GM21576 (cell line): ENCODE data around the gene LIPF.
"Not testable (repeated sequence)": the region's sequence is repeated elsewhere in the genome, so short reads cannot be mapped to it uniquely, and the experiment has no call there.

Source experiments
- ATAC-seq: cut with Tn5 transposase; IDR thresholded peaks from one replicate; pipeline ENCODE4 v1.9.1; 2021; ENCODE audit warnings: mild to moderate bottlenecking, moderate library complexity; ENCODE audit not compliant: unreplicated experiment

LIPF gene

DNA sequence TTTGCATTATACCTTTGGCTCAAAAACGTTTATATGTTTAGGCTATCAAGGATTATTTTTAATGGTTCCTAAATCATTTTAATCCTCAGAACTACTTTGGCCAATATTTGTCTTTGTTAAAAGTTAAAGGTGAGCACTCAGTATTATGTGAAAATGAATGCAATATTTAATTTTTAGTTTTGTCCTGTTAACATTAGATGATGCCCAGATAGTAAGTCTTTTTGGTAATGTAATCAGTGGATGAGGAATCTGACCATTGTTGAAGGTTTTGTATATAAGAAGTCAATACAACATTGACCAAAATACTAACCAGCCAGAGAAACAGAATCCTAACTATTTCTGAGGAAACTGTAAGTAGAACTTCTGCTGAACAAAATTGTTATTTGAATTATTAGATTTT is at the start of gene LIPF:
LIPF (plus strand) TSS at position 301 of the 400 bp plus-strand sequence. CDS start 2,856 bp downstream, outside the sequence.
- ATAC-seq, result no peak

DNA sequence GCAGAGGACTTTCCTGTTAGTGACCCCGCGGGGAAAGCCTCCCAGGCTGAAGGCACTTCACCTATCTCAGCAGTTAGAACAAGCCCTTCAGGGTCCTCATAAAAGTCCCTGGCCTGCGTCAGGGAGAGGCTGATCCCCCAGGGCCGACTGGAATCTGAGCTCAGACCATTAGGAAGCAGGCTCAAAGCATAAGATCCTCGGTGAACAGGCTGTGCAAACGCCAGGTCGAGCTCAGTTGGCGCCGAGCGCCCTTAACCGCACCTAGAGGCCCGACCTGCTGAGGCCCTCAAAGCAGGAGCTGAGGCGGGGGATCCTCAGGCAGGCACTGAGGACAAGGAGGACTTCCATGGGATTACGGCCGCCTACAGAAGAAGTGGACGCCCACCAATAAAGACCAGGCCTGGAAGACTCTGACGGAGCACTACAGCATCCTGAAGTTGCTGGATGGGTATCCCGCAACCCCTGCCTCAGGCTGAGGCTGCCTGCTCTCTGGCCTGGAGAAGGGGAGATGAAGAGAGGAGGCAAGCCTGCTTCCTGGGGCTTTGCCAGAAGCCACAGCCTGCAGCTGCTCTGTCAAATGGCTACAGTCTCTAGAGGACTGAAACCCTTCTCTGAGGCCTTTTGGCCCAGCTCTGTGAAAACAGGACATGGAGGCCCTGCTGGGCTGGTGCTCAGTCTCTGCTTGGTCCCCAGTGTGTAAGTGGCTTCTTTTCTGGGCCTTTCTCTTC is 47.8 kb upstream of the LIPF start:
- ATAC-seq, result no peak

DNA sequence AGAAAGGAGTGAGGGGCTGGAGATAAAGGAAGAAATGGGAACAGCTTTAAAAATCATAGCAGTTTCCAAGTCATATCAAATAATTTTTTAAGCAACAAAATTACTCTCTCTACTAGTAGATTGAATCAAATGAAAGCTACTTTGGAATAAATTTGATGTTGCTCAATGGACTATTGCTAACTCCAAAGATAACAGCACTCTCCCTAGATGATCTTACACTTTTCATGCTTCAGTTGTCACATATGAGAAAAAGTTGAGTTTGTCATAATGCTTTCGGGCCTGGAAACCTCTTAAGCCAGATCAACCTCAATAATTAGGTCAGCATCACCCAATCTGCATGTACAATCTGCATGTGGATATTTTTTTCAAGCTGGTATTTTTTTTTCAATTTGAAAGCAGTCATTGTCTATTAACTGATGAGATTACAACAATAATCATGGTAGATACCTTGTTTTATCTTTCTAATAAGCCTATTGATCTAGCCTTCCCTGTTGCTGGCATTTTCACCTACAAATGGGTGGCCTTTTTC is 46.4 kb upstream of the LIPF start:
- no peak for ATAC-seq

DNA sequence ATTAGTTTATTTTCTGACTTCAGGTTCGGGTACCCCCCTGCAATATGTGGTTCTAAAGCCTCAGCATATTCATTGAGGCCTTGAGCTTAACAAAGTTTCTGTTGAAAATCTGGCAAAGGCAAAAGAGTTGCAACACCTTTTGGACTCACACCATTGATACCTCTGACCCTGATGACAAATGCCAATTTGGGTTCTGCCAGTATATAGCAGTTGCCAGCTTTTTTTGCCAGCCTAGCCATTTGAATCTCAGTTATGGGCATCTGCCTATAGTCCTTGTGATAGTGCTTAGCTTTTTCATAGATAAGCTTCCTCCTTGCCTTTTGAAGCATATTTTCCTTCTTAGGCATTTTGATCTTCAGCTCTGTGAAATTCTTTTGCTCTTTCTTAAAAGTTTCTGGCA is 45.7 kb upstream of the LIPF start:
- ATAC-seq, result no peak

- ATAC-seq, result no peak
Measured at GRCh38 chr10:88620441-88620840, 43.8 kb upstream of the LIPF start.

- no peak for ATAC-seq
Measured at GRCh38 chr10:88623835-88624234, 40.4 kb upstream of the LIPF start.

DNA sequence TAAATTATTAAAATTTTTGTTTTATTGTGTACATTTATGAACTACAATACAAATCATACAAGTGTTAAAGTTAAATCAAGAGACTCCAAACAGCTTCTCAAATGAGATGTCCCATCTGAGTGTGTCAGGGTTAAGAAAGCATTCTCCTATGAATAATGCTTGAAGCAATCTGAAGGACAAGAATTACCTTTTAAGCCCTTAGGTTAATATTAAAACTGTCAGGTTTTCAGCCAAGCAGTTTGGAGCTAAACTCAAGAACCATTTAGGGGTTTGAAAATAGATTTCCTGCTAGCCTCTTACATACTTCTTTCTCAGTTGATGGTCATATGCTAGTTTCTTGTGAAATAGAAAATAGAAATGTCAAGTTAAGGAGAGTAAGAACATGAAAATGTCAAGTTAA is 39.4 kb upstream of the LIPF start:
- no peak for ATAC-seq

- no peak for ATAC-seq
Measured at GRCh38 chr10:88640186-88640585, 24.1 kb upstream of the LIPF start.

DNA sequence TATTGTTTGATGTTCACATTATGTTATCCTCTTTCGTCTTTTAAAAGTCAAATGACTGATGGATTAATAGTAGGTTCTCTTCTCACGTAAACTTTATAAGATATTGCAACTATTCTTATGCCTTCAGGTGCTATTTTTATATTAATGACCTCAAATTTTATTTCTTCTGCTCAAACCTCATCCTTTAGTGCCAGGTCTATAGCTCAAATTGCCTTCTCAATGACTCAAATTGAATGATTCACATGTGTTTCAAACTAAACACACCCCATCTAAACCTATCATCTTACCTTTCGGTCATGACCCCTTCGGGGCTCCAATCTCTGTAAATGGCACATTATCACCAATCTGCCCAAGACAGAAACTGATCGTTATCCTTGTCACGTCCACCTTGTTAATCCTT is 22.0 kb upstream of the LIPF start:
- ATAC-seq, result no peak

DNA sequence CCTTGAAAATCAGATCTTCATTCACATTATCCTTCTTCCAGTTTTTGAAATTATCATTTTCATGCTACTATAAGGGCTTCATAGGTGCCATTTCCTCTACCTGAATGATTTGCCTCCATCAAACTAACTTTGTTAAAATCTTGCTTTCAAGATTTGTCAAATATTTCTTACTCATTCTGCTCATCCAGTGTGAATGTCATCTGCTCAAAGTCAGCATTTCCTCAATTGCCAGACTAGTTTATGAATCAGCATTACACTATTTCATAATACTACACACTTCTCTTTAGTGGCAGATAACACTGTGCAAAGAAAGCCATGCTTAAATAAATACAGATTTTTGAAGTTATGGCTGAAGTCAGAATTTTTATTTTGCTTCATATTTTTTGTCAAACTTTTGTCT is 21.3 kb upstream of the LIPF start:
- no peak for ATAC-seq

DNA sequence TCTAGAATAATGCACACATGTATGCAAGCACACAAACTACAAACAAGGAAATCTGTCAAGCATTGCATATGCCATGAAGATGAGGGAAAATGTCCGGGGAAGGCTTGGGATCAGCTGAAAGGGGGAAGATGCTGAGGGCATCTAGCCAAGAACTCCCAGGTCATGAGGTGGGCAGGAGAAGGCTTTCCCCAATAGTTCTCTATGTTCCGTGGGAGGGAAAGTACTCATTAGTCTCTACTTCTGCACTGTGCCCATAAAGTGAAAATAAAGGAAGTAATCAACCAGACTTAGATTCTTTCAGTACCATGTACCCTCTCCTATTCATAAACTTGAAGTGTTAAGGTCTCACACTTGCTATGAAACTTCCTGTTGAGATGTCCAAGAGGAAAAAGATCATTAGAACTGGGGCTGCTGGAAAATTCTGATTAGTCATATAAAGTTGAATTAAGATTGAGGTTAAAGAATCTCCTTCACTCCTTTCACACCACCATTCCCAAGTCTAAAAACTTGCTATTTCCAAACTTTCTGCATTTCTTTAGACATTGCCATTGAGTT is 17.1 kb upstream of the LIPF start:
- no peak for ATAC-seq

DNA sequence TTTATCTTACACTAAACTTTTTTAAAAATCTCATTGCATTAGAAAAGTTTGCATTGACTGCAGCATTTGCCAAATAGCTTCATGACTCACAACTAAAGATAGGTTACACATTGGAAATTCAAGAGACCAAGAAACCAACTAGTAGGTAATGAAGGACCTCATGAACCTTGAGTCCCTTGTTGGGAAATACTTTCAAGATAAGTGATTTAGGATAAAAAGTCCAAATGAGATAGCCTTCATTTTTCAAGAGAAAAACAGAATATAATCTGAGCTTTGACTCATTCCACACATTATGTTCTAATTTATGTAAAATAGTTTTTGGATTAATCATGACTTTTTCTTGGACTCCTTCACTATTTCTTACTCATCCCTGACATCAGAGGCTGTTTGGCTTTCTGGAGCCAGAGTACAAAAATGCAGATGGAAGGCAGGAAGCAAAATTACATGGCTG is 13.1 kb upstream of the LIPF start:
- no peak for ATAC-seq

DNA sequence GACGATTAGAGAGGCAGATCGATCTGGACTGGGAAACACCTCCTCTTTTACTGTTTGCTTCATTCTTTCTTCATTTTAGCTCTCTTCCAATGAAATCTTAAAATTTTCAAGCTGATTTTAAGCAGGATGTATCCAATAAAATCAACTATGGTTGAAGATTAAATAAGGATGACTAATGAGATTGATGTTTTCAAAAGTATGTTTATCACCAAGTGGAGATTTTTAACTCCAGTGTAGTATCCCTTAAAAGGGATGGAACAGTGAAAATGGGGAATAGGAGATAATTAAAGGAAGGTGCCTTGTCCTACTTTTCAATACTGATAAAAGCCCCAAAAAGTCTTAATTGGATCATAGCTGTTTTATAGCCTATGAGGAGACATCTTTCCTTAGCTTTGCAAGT is 11.6 kb upstream of the LIPF start:
- ATAC-seq, result no peak

GRCh38 chr10:88657901-88658300 is 6.3 kb upstream of the LIPF start:
- no peak for ATAC-seq

GRCh38 chr10:88659725-88660597 is 4.3 kb upstream of the LIPF start:
- ATAC-seq, result no peak

DNA sequence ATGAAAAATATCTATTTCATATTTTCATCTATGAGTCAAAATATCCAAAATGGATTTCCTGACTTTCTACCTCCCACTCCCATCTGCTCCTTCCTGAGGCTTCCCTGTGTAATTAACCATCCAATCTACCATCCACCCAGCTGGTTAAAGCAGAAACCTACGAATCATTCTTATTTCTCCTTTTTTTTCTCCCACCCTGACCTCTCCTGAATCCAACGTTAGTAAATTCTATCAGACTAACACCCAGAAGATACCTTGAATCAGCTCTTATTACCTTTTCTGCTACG is 3.7 kb upstream of the LIPF start:
- no peak for ATAC-seq

DNA sequence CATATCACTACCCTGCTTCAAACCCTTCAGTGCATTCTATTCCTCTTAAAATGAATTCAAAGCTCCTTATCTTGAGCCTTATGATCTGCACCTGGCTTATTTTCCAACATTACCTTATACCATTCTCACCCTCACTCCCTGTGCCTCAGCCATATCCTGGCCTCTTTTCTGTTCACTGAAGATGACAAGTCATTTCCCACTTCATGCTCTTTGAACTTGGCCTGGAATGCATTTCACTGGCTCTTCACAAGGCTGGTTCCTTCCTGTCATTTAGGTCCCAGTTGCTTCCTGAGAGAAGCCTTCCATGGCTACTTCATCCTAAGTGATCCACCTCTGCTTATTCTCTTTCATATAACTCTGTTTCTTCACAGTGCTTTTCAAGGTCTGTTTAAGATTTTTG is 3.2 kb upstream of the LIPF start:
- ATAC-seq, result no peak

DNA sequence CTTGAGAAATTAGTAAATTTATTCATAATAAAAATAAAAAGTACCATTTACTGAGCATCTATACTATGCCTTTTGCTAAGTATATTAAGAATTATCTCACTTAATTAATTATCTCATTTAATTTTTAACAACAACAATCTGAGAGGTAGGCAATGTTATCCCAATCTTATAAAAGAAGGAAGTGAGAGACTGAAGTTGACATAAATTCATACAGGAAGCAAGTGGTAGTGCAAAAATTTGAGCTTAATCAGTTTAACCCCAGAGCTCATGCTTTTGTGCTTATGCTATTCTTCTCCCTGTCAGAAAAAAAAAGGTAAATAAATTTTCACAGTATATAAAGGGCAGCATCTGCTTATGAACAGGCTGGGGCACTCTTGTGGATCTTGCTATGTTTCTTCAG is 2.7 kb upstream of the LIPF start:
- no peak for ATAC-seq

GRCh38 chr10:88663153-88663552 is 1.1 kb upstream of the LIPF start:
- ATAC-seq, result not testable (repeated sequence)

GRCh38 chr10:88668465-88668864 is 4.2 kb downstream of the LIPF start:
- ATAC-seq, result no peak

GRCh38 chr10:88670497-88670896 is 6.3 kb downstream of the LIPF start:
- ATAC-seq, result no peak

- ATAC-seq, result no peak
Measured at GRCh38 chr10:88672041-88672440, 7.8 kb downstream of the LIPF start.
